ENCODE data around the gene FUT3.
A peak's percentile ranks its signal among the peaks of the same experiment; 100 is the strongest.

Gene FUT3

GRCh38 chr19:5822181-5822844 is 28.9 kb downstream of the FUT3 start:
- no peak for FAIRE-seq

GRCh38 chr19:5821521-5822180 is 29.6 kb downstream of the FUT3 start:
- FAIRE-seq = no peak

GRCh38 chr19:5820785-5821184 is 30.5 kb downstream of the FUT3 start:
- FAIRE-seq = no peak

GRCh38 chr19:5818594-5818993 is 32.7 kb downstream of the FUT3 start:
- FAIRE-seq = no peak

- no peak for FAIRE-seq
These were observed 34.0 kb downstream of the FUT3 start for GRCh38 chr19:5817218-5817617.

- FAIRE-seq = no peak
These were observed 36.4 kb downstream of the FUT3 start for GRCh38 chr19:5814852-5815246.

- no peak for FAIRE-seq
These were observed 37.0 kb downstream of the FUT3 start for GRCh38 chr19:5814123-5814851.

GRCh38 chr19:5811117-5811516 is 40.1 kb downstream of the FUT3 start:
- FAIRE-seq = no peak

- FAIRE-seq = no peak
These were observed 41.8 kb downstream of the FUT3 start for GRCh38 chr19:5809469-5809868.

GRCh38 chr19:5809053-5809452 is 42.2 kb downstream of the FUT3 start:
- FAIRE-seq = no peak

GRCh38 chr19:5808120-5808816 is 43.0 kb downstream of the FUT3 start:
- no peak for FAIRE-seq

GRCh38 chr19:5806905-5807304 is 44.3 kb downstream of the FUT3 start:
- FAIRE-seq = no peak

- FAIRE-seq = no peak
These were observed 45.1 kb downstream of the FUT3 start for GRCh38 chr19:5806133-5806489.

GRCh38 chr19:5805462-5806132 is 45.7 kb downstream of the FUT3 start:
- FAIRE-seq = peak; percentile 34

- no peak for FAIRE-seq
These were observed 46.5 kb downstream of the FUT3 start, which contains the start of gene NRTN for GRCh38 chr19:5804516-5805461. Gene NRTN, plus strand, starts transcription at chr19:5805067. Its CDS starts 19,099 bp downstream, at chr19:5824166.

GRCh38 chr19:5803752-5804515 is 47.3 kb downstream of the FUT3 start:
- peak; percentile 95 for FAIRE-seq

GRCh38 chr19:5803441-5803751 is 47.9 kb downstream of the FUT3 start:
- FAIRE-seq = no peak

GRCh38 chr19:5801796-5802619 is 49.2 kb downstream of the FUT3 start:
- no peak for FAIRE-seq

- no peak for FAIRE-seq
These were observed 50.6 kb downstream of the FUT3 start for GRCh38 chr19:5800361-5801270.

All from G401.6 (cell line).